GM18498 (cell line): ENCODE data around the gene LIPA.
"Not testable (repeated sequence)": the region's sequence is repeated elsewhere in the genome, so short reads cannot be mapped to it uniquely, and the experiment has no call there.

Experiments
- ATAC-seq: cut with Tn5 transposase; IDR thresholded peaks from one replicate; pipeline ENCODE4 v1.9.1; 2021; ENCODE audit warnings: mild to moderate bottlenecking, moderate library complexity; ENCODE audit not compliant: unreplicated experiment

LIPA gene

GRCh38 chr10:89213191-89213808 is 38.3 kb downstream of the LIPA start:
- ATAC-seq, result no peak

DNA sequence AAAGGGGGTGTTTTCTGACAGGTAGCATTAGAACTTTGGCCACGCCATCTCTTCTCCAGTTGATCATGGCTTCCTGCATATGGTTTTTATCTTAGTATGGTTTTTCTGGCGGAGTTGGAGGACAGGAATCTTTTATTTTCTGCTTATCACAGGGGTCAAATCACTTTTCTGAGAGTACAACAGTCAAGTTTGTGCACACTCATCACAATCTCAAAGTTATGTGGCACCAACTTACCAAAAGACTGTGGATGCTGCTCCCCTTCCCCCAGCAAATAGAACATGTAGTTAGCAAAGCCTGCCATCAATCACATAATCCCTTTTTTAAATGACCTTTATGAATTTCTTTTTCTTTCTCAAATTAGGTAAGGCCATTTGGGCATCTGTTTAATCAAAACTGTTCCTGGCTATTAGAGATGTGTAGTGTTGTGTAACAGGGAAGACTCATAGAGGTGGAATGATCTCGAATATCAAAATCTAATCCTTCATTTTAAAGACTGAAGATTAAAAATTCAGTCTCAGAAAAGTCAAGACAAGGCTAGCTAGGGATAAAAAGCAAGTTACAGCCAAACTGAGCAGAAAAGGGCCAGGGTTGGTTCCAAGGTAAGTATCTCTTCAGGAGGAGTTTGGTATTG is 40.7 kb downstream of the LIPA start:
- ATAC-seq, result no peak

DNA sequence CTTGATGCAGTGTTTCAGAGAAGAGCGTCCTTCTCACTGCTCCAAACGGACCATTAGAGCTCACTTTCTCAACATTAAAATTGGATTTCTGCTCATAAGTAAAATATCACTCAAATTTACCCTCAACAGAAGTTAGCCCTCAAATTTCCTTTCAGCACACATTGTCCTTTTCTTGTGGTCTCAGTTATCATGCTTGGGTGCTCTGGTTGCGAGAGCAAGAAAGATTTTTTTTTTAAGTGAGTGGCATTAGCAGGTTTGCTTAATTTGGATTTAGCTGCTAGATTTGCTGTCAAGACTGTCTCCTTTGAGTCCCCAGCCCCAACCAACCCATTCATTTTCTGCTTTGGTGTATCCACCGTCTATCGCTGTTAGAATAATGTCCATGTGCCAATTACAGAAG is 41.9 kb downstream of the LIPA start:
- ATAC-seq, result no peak

- ATAC-seq, result no peak
Observed at GRCh38 chr10:89207801-89208551, 43.6 kb downstream of the LIPA start.

DNA sequence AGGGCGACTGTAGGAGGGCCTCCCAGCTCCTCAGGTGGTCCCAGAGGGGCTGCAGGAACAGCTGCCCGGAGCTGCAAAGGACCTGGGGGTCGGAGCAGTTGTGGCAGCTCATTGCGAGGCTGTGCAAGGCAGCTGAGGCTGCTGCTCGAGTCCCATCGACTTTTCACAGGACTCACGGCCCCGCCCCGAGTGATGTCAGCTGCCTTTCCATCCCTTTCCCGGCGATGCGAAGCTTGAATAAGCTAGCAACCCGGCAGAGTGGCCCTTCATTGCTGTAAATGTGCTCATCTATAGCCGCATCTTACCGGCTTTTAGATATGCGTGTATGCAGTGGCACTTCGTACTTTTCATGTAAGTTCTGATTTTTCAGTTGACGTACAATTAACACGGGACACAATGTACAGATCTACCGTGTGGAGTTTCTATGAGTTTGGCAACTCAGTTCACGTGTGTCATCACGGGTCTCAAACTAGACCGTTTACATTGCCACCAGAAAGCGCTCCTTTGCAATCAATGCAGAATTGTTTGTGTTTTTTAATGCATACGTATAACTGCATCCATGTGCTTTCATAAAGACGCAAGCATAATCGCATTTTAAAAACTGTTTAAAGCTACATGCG is 44.3 kb downstream of the LIPA start, which contains the start of gene CH25H:
CH25H (minus strand) TSS at position 137 of the 620 bp plus-strand sequence; CDS start at position 112, 25 bp downstream.
- no peak for ATAC-seq

DNA sequence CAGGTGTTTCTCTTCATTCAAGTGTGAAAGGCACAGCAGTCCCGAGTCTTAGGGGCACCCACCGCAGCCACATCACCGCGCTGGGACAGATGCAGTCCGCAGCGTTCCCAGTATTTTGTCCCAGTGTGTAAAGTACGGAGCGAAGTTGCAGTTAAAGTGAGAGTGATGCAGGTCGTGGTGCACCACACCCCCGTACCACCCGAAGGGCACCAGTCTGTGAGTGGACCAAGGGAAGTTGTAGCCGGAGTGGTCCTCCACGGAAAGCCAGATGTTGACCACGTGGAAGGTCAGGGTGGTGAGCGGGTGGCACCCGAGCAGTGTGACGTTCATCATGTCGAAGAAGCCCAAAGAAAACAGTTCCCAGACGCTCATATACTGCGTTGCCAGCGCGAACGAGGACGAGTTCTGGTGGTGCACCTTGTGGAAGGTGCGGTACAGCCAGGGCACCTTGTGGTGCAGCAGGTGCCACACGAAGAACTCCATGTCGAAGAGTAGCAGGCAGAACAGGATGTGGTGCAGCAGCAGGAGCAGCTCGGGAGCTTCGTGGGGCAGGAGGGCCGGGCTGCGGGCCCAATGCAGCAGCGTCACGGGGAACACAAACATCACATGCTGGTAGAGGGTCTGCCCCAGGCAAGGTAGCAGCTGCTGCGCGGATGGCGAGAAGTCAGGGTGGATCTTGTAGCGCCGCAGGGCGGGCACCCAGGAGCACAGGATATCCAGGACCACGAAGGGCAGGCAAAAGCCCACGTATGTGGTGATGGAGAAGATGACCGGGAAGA is 45.0 kb downstream of the LIPA start:
- ATAC-seq, result no peak

DNA sequence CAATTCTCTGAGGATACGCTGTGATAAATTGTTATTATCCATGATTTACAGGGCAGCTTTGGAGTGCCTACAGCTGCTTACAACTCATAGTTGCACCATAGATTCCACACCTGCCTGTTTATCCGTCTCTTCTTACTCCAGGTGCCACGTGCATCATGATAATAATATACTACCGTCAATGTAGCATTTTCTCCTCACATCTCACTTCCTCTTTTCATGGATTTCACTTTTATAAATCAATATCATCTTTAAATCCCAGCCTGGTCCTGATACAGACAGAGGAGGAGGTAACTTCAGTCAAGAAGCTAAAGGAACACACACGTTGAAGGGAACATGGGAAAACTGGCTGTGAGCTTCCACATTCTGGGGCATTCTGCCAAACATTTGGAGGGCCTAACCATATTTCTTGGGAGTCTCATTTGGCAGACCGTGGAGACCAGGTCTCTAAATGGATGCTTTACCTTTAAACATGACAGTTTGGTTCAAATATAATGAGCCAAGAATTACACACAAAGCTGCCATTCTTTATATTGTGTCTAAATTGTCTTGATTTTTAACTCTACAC is 46.9 kb downstream of the LIPA start:
- no peak for ATAC-seq

GRCh38 chr10:89203237-89203636 is 48.3 kb downstream of the LIPA start:
- ATAC-seq, result no peak

DNA sequence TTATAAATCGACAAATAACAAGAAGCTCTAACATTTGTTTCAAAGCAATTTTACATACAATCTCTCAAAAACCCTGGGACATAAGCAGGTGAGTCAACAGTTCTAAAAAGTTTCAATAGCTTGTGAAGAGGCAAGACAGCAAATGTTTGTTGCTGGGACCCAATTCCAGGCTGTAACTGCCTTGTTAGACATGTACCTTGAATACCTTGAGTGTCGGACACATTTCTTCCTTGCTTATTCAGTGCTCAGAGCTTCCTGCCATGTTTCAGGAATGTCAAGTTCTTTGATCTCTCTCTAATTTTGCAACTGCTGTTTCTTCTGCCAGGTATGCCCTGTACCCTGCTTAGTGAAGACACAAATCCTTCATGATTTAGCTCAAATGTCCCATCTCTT is 49.5 kb downstream of the LIPA start:
- no peak for ATAC-seq

DNA sequence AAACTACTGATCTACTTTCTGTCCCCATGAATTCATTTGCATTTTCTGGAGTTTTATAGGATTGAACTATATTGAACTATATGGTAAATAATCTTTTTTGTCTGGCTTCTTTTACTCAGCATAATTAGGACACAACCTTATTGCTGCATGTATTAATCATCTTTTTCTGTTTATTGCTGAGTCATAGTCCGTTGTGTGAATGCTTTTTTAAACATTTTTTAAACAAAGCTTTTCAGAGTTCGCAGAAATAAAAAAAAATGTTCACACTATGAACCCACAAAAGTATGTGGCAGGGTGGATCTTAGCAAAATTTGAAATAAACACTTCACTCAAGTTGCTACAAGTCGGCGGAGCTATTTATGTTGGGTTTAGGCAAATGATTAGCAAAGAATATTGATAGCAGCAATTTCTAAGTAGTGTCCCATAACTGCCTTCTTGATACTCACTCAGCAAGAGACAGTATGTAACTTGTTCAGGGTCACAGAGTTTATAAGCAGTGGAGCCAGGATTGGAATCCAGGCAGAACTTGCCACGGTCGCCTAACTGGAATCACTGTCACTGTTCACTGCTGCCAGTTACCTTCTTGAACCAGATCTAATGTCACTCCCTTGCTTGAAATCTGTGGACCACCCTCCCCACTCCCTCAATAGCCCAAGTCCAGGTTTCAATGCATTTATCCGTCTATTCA is 50.1 kb downstream of the LIPA start:
- ATAC-seq, result no peak

DNA sequence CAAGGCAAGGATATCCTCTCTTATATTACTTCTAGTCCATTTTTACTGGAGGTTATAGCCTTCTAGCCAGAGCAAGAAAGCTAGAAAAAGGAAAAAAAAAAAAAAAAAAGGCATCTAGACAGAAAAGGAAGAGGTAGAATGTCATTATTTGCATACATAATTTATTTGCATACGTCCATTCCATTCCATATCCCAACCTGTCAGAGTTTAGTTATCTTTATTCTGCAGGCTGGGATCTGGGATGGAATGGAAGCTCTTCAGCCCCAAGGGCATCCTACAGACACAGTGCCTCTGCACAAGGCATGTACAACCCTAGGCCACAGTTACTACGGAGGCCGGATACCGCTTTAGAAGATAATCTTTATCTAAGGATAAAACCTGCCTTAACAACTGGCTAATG is 54.1 kb downstream of the LIPA start:
- no peak for ATAC-seq

DNA sequence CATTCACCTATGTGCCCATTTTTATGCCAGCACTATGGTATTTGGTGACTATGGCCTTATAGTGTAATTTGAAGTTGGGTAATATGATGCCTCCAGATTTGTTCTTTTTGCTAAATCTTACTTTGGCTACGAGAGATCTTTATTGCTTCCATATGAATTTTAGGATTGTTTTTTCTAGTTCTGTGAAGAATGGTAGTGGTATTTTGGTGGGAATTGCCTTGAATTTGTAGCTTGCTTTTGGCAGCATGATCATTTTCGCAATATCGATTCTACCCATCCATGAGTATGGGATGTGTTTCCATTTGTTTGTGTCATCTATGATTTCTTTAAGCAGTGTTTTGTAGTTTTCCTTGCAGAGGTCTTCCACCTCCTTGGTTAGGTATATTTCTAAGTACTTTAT is 60.3 kb downstream of the LIPA start:
- not testable (repeated sequence) for ATAC-seq

- no peak for ATAC-seq
Observed at GRCh38 chr10:89189211-89189734, 62.3 kb downstream of the LIPA start.

DNA sequence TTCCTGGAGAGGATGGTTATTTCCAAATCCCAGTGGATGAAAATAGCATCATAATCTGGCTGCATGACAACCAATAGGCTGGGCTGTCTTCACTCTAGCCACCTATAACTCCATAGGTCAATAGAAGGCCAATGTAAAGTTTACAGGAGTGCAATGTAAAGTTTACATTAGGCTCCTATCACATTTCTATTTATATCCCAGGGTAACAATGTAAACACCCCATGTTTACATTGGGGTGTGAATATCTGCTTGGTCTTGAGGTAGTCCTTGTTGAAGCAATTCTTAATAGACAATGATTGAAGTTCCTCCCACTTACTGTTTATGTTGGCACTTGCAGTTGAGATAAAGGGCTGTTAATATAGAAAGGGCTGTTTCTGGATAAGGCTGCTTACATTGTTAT is 65.9 kb downstream of the LIPA start:
- ATAC-seq, result no peak

- no peak for ATAC-seq
Observed at GRCh38 chr10:89184638-89185037, 66.9 kb downstream of the LIPA start.

DNA sequence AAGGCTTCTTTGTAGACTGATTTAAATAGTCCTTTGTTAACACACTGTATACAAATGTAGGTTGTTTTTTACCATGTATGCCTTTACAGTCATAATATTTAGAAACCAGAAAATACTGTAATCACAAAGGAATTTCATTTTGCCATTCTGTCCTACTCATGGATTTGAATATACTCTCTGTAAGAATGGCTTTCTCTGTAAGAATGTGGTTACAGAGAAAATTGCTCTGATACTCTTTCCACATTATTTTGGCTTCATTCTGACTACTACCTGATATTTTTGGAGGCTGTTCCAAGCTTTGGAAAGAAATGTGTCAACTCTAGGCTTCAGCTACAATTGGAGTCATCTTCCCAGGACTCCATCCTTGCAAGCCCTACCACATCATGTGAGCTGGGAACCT is 68.0 kb downstream of the LIPA start:
- ATAC-seq, result no peak

GRCh38 chr10:89182894-89183293 is 68.7 kb downstream of the LIPA start:
- ATAC-seq, result no peak

DNA sequence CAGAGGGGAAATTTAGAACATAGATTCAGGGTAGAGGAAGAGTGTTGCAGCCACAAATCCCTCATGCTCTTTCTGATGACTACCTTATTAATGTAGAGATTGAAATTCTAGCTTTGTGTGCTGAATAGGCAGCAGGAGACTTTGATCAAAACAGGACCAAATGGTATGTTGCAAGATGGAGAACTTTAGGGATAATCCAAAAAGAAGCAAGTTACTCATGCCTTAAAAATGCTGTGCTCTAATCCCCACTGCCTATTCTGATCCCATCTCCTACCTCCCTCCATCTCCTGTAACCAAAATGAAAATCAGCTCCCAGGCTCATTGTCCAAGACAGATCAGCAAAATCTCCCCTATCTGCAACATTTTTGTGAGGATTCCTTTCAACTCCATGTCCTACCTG is 75.8 kb downstream of the LIPA start:
- ATAC-seq, result no peak

DNA sequence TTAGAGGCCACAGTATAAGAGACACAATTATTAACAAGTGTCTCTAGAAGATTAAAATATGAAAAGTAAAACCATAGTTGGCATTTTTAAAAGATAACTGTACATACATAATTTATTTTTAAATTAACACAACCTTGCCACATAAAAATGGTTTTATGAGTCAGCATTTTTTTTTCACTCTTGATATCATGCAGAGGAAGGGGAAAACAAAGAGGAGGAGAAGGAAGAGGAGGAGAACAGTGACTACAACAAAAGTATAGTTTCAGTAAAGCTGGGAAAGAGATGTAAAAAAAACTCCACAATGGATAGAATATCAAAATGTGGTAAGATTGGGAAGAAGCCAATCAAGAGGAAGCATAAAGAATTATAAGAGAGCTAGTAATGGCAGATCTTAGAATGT is 78.5 kb downstream of the LIPA start:
- no peak for ATAC-seq

DNA sequence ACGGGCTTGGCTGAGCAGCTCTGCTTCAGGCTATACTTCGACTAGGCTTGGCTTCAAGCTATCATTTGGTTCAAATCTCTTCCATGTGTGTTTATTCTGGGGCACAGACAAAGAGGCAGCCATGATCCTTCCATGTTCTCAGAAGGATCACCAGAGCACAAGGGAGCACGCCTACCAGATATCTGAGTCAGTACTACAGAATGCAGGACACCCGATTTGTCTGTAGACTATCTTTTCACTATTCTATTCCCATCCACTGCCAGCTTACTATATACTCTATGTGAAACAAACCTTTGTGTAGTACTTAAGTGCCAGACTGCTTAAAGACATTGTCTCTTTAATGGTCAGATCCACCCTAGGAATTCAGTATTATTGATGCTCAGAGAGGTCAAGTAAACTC is 79.6 kb downstream of the LIPA start:
- no peak for ATAC-seq
